HL-60/S4 treated with phorbol 12-myristate 13-acetate at 8.2 ng/mL for 4 days and 3 days (cell line): ENCODE data around the gene OR10K1.
"Not testable (repeated sequence)": the region's sequence is repeated elsewhere in the genome, so short reads cannot be mapped to it uniquely, and the experiment has no call there.

Source experiments
- in situ Hi-C: fragments of 300-500 bp; cut with MboI; formaldehyde crosslinking; loops from 2 replicates; pipeline ENCODE4 v1.15.0; 2022; ENCODE audit warnings: low sequenced_read_pairs

The OR10K1 gene, protein sequence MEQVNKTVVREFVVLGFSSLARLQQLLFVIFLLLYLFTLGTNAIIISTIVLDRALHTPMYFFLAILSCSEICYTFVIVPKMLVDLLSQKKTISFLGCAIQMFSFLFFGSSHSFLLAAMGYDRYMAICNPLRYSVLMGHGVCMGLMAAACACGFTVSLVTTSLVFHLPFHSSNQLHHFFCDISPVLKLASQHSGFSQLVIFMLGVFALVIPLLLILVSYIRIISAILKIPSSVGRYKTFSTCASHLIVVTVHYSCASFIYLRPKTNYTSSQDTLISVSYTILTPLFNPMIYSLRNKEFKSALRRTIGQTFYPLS

DNA sequence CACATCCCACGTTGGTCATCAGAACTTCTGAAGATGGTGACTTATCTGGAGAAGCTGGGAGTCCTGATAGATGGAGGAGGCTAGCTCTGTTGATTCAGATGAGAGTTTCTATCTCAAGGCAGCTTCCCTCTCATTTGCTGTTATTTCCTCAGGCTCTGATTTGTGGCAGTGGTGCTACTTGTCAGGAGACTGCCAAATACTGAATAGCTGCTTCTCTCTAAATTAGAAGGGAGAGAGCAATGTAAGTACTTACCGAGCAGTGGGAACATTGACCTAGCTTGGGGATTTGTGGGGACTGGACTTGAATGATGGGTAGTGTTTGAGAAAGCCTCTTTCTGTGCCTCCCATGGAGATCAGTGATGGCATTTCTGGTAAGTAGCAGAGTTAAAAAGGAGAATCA is at the start of gene OR10K1:
TSS of gene OR10K1 (plus strand) at position 301 of the 400 bp plus-strand sequence. CDS start 3,728 bp downstream, outside the sequence.
- in situ Hi-C loops = no loop called here

DNA sequence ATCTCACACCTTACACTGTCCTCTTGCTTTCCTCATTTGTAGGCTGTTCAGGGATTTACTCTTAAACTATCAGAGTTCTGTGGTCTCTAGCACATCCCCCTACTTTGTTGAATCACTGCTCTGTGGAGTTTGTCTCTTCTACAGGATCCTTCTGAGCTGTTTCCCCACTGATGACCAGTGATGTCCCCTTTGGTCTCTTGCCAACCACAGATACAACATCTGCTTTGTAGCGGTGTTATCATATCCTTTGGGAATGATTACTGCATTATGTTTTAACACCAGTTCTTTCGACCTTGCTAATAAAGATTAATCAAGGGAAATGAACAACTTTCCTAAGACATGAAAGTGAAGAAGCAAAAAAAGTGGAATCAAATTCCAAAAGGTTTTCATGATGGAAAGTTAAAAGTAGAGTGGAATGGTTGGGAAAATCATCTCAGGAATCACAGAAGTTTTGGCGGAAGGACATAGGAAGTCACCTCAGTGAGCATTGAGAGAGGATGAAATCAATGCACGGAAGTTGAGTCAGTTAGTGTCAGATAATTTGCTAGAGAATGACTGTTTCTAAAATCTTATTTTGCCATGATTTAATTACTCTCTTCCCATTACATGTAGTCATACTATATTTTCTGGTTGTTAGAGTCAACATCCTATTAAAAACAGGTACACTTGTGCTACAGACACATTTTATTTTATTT is 46.8 kb upstream of the OR10K1 start:
- in situ Hi-C loops = no loop called here

DNA sequence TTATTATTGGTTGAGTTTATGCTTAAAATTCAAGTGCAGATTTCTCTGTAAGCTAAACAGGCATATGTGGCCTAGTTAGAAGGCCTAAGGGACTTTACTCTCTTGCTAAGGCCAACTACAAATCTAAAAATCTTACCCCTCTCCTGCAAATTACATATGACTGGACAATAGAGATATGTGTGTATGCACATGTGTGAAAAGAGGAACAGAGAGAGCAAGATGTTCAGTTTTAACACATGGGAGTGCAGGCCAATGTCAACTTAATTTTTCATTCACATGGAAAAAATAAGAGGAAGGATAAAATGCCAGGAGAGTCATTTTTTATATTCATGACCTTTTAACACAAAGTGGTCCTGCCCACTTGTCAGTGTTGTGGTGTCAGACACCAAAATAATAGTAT is 44.0 kb upstream of the OR10K1 start:
- in situ Hi-C loops = no loop called here

DNA sequence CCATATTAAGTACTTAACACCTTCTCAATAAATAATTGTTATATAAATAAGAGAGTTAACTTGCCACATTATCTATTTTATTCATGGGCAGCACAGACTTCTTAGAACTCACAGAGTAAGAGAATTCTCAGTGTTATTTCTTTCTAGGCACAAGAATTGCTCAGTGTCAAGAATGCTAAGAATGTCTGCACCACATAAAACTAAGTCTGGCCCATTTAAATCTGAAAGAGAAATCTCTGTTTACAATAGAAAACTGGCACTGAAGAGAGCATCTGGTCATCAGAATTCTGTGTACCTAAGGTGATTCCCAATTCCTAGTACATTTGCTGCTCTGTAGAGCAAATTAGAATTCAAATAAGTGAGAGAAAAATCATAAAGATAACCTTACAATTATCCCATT is 39.4 kb upstream of the OR10K1 start:
- in situ Hi-C loops = no loop called here

DNA sequence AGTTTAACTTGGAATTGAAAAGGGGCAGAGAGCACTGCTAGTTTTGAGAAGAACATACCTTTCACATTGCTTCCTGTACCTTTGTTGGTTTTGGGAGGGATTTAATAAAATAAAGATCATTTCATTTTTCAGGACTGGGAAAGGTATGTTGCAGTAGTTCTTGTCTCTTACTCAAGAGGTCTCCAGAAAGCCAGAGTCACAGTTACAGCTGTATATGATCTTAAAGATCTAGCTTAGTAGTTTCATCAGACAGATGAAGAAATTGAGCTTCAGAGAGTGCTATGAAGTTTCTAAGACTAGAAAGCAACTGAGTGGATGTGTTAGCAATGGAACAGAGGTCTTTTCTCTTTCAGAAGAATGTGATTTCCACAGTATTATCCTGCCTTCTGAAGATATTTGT is 36.6 kb upstream of the OR10K1 start:
- in situ Hi-C loops = no loop called here

DNA sequence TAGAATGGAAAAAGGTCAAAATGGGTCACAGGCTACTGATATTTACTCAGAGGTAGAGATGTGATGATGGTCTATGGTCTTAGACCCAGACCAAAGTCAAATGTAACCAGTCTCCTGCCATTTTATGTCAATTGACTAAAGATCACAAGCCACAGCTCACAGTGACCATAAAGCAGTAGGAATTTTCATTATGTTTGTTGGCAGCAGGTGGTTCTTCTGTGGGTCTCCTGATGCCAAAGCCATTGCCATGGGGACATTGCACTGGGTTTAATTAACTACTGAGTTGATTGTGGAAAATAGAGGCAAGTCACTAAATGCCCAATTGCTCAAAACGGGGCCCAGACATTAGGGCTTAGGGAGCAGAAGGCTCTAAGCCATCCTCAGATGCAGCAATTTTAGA is 35.5 kb upstream of the OR10K1 start, which contains the start of gene OR10K2:
TSS of gene OR10K2 (minus strand) at position 101 of the 400 bp plus-strand sequence. CDS start 5,371 bp downstream, outside the sequence.
- in situ Hi-C loops = no loop called here

DNA sequence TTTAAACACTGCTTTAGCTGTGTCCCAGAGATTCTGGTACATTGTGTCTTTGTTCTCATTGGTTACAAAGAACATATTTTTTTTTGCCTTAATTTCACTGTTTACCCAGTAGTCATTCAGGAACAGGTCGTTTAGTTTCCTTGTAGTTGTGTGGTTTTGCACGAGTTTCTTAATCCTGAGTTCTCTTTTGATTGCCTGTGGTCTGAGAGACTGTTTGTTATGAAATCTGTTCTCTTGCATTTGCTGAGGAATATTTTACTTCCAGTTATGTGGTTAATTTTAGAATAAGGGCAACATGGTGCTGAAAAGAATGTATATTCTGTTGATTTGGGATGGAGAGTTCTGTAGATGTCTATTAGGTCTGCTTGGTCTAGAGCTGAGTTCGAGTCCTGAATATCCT is 31.5 kb upstream of the OR10K1 start:
- in situ Hi-C loops = not testable (repeated sequence)

DNA sequence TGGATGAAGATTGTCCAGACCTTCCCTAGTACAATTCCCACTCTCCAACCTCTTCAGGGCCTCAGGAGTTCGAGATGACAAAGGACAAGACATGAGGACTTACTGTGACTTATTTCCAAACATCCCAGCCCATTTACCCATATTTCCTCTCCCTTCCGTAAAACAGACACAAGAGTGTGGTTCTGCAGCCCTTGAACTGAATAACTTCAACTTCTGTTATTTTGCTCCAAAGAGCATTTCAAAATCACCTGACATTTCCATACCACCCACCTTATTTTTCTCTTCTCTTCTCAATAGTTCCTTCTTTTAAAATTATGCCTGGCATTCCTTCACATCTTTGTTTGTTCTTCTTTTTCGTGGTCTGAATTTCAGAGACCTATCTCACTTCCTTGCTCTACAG is 26.9 kb upstream of the OR10K1 start:
- in situ Hi-C loops = no loop called here

DNA sequence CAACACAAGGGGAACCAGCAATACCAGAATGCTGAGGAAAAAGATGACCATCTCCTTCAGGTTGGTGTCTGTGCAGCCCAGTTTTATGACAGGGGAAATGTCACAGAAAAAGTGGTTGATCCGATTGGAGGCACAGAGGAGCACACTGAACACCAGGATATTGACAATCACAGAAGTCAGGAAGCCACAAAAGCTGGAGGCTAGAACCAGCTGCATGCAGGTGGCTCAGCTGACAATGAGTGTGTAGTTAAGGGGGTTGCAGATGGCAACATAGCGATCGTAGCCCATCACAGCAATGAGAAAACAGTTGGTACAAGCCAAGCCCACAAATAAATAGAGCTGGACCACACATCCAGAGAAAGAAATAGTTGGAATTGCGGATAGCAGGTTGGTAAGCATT is 16.3 kb upstream of the OR10K1 start:
- in situ Hi-C loops = no loop called here

DNA sequence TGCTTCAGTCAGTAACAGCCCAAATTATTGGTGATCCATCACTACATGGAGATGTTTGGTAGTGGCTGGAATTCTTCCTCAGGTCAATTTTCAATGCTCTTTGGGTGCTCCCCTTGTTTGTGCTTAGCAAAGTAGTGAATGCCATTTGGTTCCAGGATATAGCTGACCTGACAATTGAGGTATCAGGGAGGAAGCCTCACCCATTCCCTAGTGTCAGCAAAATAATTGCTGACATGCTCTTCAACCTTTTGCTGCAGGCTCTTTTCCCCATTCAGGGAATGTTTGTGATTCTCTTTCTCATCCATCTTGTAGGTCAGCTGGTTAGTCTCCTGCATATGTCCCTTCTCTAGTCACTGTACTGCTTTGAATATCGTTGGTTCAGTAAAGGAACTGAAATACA is 7.1 kb upstream of the OR10K1 start:
- in situ Hi-C loops = no loop called here

DNA sequence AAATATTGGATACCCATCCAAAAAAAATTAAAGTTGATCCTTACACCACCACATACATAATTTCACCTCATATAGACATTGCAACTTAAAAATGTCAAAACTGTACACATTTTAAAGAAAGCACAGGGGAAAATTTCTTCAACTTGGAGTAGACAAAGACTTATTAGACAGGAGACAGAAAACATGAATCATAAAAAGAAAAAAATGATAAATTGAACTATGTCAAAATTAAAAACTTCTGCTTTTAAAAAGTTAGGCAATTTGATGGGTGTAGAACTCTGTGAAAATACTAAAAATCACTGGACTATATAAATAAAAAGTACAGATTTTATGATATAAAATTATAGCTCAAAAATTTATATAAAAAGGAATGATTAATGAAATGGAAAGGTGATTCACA is 4.4 kb upstream of the OR10K1 start:
- in situ Hi-C loops = no loop called here

DNA sequence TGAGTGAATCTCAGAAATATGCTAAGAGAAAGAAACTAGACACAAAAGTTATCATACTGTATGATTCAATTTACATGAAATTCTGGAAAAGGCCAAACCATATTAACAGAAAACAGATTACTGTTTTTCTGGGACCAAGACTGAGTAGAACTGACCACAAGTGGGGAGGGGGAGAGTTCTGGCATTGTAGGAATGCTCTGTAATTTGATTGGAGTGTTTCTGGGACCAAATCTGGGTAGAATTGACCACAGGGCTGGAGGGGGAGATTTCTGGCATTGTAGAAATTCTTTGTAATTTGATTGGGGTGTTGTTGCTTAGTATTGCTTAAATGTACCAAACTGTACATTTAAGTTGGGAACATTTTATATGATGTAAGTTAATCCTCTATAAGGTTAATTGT is 3.4 kb upstream of the OR10K1 start:
- in situ Hi-C loops = no loop called here

DNA sequence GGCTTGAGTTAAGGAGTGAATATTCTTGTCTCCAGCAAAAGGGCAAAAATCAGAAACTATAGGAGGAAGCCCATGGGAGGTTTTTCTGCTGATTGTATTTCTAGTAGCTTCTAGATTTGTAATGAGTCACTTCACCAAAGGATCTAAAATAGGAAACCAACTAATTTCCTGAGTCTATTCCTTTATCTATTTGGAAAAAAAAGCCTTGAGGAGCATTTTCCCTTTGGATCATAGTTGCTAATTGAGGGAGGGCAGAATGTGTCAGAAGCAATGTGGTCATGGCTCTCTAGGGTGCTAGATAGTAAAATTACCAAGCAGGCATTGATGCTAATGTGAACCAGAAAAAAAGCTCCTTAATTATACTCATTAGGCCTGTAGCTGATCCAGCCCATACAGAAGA is 10.3 kb downstream of the OR10K1 start, which contains the start of gene OR10R2:
TSS of gene OR10R2 (plus strand) at position 301 of the 400 bp plus-strand sequence. CDS start 106 bp downstream, outside the sequence.
- in situ Hi-C loops = no loop called here

DNA sequence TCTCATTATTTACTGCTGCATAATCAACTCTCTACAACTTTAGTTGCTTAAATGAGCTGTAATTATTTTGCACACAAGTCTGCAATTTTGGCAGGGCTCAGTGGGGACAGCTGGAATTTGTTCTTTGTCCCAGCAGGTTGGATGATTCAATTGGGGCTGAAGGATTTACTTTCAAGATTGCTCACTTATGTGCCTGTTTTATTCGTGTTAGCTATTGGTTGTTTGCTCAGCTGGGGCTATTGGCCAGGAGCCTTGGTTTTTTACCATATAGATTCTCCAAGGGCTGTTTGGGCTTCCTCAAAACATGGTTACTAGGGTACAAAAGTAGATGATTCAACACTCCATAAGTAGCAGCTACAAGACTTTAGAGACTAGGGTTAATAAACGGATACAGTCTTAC is 23.8 kb downstream of the OR10K1 start:
- in situ Hi-C loops = no loop called here

DNA sequence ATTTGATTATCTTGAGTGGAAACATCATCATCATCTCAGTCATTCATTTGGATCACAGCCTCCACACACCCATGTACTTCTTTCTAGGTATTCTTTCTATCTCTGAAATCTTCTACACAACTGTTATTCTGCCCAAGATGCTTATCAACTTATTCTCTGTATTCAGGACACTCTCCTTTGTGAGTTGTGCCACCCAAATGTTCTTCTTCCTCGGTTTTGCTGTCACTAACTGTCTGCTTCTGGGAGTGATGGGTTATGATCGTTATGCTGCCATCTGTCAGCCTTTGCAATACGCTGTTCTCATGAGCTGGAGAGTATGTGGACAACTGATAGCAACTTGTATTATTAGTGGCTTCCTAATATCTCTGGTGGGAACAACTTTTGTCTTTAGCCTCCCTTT is 29.7 kb downstream of the OR10K1 start:
- in situ Hi-C loops = no loop called here

DNA sequence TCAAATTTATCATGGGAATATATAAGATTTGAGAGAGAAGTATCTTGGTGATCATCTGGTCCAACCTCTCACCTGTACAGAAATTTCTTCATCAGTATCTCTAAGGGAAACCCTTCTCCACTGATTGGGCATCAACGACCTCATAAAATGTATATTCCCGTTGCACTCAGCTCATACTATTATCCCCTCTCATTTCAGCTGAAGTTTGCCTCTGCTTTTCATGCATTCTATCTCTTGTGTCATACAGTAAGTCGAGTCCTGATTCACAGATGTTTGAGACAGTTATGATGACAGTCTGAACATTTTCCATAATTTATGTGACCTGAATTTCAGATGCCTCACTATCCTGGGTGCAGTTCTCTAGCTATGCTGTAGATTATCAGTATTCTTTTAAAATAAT is 31.4 kb downstream of the OR10K1 start:
- in situ Hi-C loops = no loop called here

DNA sequence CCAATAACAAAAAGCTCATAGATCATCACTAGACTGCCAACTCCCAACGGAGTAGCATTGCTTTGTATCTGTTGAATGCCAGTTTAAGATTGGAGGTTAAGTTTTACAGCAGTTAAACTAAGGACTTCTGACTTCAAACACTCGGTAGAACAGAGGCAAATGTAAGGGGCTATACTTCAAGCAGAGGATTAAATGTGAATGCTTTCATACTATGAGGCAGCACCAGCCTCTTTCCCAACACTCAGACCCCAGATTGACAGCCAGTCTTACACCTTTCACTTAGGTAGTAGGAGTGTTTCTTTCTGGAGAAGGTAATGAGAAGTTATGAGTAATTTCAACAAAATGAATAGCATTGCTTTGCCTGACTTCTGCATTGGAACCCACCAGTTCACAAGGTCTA is 33.2 kb downstream of the OR10K1 start:
- in situ Hi-C loops = no loop called here

DNA sequence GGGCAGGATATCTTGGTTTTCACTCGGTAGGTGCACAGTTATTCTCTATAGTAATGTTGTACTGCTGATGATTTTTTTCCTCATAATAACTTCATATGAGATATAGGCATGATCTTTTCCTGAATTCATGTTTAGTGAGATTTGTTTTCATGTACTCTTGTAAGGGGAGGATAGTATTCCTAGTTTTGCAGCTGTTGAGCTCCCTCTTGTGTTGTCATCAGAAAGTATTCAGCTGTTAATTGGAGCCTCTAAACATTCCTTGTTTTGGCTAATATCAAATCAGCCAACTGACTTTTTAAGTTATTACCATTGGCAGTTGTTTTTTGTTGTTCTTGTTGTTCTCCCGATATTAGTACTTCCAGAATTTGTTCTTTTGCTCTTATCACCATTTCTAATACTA is 34.7 kb downstream of the OR10K1 start:
- in situ Hi-C loops = no loop called here

DNA sequence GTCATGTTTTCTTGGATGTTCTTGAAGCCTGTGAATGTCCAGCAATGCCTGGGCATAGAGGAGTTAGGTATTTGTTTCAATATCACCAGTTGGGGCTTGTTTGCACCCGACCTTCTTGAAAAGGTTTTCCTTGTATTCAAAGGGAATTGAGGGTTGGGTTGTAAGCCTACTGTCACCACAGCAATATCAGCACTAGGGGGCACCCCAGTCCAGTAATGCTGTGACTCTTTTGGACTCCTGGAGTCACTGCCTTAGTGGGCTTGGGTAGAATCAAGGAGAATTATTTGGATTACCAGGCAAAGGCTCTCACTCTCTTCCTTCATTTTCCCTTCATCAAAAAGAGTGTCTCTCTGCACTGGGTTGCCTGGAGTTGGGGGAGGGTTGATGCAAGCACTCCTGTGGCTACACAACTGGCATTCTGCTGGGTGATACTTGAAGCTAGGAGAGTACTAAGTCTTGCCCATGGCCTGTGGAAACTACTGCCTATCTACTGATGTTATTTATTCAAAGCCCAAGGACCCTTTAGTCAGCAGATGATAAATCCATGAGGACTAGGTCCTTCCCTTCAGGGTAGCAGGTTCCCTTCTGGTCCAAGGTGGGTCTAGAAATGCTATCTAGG is 44.8 kb downstream of the OR10K1 start:
- in situ Hi-C loops = loop anchor here (25.0 kb wide), 1 partner anchor 481 kb away; no protein-coding TSS in a partner anchor

DNA sequence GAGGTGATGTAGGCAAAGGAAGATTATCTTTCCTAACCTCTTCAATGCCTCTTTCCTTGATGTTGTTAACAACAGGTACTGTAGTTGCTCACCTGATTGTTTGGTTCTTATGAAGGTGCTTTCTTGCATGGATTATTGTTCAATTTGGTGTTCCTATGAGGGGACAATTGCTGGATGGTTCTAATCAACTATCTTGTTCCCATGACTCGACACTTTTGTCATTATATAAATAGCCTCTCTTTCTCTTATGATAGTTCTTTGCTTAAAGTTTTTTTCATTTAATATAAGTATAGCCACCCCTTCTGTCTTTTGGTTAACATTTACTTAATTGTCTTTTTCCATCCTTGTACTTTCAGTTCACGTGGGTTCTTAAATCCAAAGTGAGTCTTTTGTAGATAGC is 45.9 kb downstream of the OR10K1 start:
- in situ Hi-C loops = loop anchor here (25.0 kb wide), 1 partner anchor 480 kb away; no protein-coding TSS in a partner anchor

DNA sequence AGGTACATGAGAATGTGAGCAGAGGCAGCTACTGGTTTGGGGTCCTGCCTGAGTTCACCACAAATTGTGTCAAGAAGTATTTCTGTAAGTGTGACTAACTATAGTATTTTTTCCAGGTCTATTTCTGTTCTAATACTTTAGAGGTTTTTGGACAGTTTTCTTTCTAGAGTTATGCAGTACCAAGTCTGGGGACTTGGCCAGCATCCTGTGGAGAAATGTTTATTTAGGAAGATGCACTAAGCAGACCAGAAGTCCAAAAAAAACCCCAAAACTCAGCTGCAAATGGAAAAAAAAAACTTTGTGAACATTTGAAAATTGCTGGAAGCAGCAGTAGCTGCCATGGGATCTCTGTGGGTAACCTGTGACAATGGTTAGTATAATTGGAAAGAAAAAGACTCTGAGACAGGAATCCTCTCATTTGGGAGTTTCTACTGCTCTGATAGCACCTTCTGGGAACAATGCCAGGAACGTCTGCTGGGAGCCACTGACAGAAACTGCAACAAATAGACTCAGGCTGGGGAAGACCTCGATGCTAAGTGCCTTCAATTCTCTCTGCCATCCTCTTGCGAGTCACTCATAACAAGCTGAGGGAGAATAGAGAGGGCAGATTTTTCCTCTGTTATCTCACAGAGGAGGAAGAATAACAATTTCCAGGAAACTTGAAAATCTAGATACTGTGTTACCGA is 48.0 kb downstream of the OR10K1 start:
- in situ Hi-C loops = loop anchor here (25.0 kb wide), 1 partner anchor 478 kb away; no protein-coding TSS in a partner anchor
